HG02623 (cell line): ENCODE data around the gene SLC35F4.

Experiments
- ATAC-seq: cut with Tn5 transposase; IDR thresholded peaks from one replicate; pipeline ENCODE4 v1.9.1; 2021; ENCODE audit warnings: moderate library complexity; ENCODE audit not compliant: unreplicated experiment

Gene SLC35F4

DNA sequence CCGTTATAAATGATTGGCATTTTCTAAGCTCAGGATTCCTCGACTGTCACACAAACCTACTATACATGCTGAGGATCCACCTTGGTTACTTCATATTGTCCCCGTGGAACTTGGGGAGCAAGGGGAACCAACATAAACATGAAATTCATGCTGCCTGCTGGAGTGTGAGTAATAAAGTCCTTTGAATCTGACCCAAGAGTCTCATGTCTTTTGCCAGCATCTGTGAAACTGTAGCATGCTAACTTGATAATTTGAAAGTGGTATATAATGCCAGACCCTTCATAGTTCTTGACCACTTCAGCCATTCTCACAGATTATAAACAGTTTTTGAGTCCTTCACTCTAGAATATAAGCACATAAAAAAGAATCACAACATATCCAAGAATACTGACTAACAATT lies 17.1 kb downstream of the SLC35F4 start:
- no peak for ATAC-seq

DNA sequence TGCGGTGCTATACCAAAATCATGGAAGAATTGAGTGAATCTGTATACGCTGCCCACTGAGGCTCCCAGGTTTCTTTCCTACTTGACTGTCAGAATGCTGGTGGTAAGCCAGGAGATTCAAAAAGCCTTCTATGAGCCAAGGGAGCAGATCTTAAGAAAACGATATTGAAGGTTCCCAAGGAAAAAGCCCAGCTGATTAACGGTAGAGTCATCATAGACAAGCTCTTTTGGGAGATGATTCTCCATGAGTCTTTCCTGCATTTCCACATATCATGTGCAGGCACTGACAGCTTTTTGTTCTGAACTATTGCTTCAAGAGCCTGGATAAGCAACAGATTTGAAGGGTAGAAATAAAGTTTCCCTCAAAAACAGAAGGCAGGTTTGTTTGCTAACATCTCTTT lies 17.5 kb downstream of the SLC35F4 start:
- ATAC-seq, result no peak

DNA sequence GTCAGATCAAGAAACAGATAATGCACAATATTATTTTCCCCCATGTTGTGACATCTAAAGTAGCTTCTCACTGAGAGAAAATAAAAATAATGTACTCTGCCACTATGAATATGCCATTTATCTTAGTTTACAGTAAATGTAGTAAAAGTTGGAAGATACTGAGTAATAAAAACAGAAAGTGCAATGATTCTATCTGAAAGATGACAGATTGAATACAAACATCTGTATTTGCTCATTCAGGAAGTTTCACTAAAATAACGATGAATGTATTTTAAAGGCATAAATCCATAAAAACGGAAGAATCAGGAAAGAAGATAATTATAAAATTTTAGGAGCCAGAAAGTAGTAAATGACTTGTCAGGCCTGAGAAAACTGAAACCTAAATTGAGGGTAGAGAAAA lies 18.2 kb downstream of the SLC35F4 start:
- no peak for ATAC-seq

DNA sequence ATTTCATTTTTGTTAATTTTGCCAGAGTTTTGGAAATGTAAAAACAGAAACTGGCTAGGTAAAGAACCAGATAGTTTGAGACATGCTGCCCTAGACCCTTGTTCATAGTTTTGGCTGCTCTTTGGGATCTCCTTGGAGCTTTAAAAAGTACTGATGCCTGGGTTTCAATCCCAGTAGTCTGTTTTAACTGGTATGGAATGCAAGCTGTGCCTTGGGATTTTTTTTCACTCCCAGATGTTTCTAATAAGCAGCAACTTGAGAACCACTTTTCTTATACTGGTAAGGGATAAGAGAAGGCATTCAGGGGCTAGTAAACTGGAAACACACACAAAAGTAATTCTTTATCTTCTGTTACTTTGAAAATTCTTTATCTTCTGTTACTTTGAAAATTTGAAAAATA lies 18.8 kb downstream of the SLC35F4 start:
- no peak for ATAC-seq

DNA sequence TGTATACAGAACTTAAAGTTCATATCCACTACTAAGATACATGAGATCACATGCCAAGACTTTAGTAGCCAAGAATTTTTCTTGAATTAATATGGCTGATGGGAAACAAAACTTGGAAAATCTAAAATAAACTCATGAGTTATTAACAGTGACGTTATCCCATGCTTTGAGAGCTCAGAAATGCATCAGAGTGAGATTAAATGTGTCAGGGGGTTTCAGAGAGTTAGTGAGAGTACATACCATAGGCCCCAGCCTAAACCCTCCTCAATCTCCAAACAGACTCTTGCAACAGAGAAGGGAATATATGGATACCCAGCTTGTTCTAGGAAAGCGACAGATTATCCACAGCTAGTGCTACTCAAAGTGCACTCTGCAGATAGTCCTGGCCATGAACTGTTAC lies 19.3 kb downstream of the SLC35F4 start:
- ATAC-seq, result no peak

DNA sequence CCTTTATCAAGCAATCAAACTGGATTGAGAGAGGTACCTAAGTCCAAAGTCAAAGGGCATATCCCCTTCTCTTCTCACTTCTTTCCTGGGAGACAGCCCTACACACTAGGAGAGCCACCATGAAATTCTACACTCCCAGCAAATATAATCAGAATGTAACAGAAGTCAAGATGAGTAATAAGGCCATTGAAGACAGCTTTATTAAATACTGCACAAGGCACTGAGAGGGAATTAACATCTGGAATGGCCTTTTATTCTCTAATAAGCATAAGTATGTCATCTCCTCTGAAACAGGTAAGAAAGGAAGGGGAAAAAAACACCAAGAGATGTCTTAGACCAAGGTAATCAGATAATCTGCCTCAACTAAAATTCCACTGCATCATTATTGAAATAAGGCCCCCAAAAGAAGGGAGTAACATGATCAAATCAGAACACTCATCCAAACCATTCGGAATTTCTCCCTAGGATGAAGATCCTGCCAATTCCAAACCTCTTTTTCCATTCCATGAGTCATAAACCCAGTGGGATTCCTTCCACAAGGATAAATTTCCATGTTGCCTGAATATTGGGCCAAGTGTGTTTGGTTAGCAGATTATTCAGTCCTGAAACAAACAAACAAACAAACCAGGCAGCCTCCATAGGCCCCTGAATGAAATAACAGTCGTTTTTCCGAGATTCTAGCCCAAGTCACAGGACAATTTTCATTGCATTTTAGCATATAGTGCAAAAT lies 19.9 kb downstream of the SLC35F4 start:
- no peak for ATAC-seq

DNA sequence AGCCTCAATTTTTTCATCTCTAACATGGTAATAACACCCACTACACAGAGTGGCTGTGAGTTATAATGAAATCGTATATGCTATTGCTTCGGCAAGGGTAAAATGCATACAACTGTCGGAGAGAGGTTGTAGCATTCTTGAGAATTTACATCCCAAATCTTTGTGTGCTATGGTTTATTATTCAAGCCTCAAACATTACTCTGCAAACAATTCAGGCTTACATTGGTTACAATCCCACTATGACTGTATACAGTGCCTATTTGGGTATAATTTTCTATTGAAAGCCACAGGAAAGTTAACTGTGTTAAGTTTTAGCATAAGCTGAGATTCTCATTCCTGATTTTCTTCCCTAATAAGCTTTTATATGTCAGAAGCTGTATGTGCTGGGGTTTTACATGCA lies 20.6 kb downstream of the SLC35F4 start:
- ATAC-seq, result no peak

DNA sequence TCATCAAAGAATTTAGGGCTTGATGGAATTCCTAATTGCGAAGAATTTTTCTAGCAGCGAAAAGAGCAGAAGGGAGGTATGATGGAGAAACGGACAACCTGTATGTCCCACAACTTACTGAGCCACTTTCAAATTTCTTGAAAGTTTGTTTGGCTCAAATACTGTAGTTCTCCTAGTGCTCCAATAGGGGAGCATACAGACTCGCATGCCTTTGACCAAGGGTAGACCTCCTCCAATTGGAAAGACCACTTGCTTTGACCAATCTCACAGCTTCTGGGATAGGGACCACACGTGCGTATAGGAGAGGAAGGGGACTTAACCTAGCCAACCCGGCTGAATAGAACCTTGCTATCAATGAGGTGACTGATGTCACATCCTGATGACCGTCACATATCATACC lies 28.6 kb downstream of the SLC35F4 start:
- no peak for ATAC-seq

DNA sequence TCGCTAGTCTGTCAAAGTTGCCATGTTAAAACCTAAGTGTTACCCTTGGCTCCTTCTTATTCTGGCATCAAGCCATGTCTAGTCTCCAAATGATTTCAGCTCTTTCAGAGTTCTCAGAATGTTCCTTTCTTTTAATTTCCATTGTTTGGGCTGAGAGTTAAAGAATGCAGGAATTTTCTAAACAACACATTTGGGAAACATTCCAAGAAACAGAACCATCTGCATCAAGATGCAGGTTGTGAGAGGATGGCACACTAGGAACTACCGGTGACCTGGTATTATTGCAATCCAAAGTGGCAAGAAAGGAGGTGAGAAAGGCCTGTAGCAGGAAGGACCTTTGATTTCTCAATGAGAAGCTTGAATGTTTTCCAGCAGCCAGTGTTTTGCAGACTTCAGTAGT lies 30.1 kb downstream of the SLC35F4 start:
- ATAC-seq, result no peak

DNA sequence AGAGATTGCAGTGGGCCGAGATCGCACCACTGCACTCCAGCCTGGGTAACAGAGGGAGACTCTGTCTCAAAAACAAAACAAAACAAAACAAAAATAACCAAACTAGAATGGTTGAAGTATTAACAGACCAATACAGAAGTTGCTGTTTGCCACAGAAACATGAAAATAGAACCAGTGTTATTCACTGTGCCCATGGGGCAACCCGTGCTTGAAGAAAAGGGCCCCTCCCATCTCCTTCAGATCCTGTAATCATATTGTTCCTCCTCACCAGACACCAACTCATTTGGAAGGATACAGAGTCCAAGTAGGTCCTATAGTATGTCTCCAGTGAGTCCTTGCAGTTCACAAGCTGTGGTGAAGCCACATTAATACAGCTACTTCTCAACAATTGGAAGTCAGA lies 30.9 kb downstream of the SLC35F4 start:
- ATAC-seq, result no peak

DNA sequence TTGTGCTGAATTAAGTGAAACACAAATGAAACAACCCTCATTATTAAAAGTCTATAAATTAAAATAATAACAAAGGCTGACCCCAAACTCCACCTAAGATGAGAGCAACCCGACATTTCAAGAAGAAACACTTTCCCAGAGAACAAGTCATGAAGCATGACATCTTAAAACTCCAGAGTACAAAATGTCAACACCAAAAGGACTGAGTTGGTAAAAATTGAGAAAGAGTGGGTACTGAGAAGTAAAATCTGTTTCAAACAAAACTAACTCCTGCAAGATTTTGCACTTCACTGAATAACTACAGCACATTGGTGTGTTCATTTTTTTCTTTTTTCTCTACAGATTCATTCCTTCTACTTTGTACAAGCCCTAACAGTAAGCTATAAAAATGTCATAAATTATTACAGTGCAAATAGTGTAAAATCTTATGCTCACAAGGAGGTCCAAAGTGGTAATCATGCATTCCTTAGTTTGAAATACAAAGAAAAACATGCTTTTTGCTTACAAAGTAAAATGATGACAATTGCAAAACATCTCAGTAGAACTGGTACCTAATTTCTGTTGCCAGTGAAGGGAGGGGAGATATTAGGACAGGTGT lies 31.8 kb downstream of the SLC35F4 start:
- ATAC-seq, result no peak

DNA sequence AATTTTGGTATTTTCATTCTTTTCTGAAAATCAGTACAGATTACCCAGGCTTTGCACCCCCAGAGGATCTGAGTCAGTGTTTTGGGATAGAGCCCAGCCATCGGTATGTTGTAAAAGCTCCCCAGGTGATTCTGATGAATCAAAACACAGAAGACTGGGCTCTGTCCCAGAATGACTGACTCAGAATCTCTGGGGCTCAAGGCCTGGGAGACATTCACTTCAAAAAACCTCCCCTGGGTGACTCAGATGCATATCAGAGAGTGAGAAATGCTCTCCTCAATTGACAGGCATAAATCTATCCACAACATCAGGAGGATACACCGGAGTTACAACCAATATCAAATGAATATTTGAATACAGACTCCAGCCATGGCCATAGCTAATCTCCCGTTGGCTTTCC lies 32.6 kb downstream of the SLC35F4 start:
- no peak for ATAC-seq

DNA sequence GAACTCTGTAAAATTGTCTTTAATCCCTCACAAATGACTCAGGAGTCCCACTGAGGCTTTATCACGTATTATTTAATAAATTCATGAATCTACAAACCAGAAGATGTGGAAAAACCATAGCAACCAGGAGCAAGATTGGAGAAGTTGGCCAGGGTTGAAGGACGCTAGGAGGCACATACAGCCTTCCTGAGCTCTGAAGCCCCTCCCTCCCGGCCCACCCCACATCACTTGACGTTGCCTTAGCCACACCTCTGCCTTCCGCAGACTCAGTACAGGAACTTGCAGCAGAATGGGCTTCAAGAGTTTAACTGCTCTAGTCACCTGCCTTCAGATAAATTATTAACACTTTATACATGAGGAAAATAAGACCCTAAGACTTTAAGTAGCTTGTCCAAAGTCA lies 33.9 kb downstream of the SLC35F4 start:
- ATAC-seq, result no peak

DNA sequence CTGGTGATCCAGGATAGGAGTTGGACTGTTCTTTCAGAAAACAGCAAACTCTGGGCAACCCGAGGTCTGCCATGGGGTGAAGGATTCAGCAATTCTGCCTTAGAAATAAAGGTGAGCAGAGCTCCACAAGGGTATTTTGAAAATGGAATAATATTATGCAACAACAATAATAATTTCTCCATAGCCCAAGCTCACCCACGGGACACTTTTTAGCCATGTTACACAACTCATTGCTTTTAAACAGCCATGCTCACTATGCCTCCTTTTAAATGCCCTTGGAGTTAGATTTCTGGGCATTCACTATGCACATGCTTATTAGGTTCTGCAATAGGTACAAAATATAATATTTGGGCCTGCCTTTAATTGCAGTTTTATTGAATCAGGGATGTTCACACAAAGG lies 37.2 kb downstream of the SLC35F4 start:
- no peak for ATAC-seq

DNA sequence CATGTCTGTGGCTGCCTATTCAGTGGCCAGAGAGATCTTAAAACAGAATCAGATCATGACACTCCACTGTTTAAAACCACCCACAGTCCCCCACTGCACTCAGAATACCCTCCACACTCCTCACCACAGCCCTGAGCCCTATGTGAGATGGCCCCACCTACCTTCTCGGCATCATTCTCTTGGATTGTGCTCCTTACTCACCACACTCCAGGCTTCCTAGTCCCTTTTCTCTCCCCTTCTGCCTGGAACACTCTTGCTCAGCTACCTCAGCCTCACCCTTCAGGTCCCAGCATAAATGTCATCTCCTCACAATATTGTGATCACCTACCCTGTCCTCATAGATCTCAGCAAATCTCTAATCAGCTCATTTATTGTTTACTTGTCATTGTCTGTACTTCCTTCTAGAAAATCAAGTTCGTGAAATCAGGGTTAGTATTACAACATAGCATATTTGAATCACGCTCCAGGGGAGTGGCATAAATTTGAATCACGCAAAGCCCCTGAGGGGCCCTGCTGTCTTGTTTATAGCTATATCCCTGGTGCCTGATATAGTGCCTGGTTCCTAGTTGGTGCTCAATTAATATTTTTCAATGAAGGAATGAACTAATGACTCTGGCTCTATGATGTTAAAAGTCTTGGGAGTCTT lies 42.8 kb downstream of the SLC35F4 start:
- ATAC-seq, result no peak

DNA sequence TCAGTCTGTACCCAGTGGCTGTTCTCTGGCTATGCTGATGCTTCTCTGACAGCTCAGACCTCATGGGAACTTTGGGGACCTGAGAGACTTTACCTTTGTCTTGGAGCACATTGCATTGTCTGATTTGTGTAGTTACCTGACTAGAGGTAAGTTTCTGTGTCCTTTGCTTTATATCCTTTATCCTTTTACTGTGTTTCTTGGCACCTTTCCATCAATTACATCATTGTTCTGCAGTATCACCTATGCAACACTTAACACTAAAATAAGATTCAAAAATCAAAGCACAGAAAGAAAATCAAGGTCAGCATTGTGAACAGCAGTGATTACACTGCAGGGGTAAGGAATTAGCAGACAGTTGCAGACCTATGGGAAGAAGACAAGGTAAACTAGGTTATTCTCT lies 43.8 kb downstream of the SLC35F4 start:
- ATAC-seq, result no peak

DNA sequence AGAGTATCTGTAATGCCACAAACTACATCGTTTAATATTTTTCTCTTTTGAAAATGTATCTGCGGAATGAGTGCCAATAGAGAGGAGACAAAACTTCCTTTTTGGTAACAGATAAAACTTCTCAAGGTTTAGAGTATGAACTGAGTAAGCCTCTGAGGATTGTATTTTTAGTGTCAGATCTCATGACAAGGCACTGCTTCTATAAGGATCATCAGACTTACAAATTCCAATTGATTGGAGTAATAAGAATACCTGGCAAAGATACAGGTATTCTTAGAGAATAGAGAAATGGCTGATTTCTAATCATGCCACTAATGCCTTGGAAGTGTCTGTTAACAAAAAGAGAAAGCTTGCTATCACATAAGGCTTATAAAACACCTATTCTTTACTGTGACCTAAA lies 45.3 kb downstream of the SLC35F4 start:
- ATAC-seq, result no peak

DNA sequence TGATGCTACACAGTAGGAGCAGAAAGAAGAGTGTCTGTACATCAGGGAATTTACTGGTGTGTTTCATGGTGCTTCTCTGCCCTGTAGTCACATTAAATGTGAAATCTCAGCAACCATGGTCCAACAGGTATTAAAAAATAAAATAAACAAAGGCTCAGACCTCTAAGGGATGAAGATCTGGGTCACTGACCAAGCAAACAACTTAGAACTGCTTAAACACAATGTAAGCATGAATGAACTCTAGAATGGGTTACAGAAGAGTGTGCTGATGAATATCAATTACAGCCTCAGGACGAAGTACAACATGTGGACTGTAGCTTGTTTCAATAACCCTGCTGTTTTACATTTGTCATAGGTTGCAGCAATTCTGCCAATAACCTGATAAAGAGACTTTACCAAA lies 47.4 kb downstream of the SLC35F4 start:
- no peak for ATAC-seq

DNA sequence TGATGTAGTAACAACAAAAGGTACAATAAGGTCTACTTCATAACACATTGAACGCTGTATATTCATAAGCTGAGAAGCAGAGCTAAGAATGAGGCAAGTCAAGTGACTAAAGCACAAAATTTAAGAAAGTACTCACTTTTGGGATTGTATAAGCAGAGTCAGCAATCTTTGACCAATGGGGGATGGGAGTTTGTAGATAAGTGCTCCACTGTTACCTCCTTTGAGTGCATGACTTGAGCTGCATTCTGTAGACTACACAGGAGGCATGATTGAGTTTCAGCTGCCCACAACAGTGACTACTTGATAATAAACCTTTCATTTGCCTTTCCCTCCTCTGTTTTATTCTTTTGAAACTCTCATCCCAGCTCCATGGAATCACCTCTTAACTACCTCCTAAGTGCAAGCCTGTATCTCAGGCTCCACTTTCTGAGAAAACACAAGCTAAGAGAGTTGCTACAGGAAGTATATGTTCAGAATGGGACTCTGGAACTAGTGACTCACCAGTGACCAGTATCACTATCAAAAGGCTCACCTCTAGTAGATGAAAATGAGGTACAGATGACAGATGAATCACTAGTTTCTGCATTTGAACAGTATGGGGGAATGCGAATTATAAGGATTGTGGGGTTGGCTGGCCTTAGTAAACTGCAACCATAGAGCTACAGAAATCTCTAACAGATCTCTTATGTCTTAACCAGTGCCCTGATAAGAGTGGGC lies 49.2 kb downstream of the SLC35F4 start:
- no peak for ATAC-seq

DNA sequence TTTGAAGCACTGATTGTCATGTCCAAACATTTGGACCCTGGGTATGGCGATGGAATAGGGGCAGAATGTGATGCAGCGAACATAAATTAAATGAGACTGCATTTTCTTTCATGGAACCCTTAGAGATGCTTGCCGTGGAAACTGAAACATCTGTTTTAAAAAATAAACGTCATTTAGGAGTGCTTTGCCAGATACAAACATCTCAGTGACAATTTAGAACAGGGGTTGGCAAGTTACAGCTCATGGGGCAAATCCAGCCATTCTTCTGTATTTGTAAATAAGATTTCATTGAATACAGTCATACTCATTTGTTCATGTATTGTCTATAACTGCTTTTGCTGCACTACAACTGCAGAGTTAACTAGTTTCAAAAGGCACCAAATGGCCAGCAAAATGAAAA lies 51.2 kb downstream of the SLC35F4 start:
- ATAC-seq, result no peak

DNA sequence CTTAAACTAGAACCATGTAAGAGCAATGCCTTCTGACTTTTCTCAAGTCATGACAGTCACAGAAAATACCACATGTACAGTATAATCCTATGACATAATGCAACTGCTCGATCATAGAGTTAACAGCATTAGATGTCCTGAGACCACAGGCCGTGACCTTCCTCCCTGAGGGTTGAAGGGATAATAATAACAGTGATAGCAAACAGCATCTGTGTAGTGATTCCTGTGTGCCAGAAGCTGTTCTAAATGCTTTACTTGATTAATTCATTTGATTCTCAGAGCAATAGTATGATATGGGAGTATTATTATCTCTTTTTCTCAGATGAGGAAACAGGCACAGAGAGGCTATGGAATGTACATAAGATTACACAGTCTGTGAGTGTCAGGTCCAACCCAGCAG lies 53.2 kb downstream of the SLC35F4 start:
- ATAC-seq, result no peak

DNA sequence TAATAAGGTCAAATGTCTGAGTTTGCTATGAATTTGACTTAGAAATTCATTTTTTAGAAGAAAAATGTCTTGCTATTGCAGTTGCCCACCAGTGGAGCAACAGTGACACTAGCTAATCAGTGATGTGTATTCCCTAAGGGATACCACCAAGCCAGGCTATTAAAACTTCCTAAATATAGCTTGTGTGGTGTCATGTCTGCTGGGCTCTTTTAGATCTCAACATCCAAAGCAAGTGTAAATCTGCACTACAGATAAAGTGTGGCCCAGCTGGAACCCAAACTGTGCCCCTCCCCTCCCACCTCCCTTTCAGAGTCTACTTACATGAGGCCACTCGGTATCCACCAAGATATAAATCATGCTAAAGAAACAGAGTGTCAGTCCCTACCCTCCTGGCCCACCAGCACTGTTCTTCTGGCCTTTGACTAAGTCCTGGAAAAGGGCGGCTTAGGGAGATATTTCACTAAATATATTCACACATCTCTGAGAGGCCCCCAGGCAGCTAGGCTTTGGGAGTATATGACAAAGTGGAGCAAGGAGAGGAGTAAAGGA lies 53.8 kb downstream of the SLC35F4 start:
- ATAC-seq, result no peak
